ENCODE results near the gene LPXN.

Gene LPXN

GRCh38 chr11:58575377-58576020 lies at the start of gene LPXN:
Gene LPXN (minus strand): TSS chr11:58575856. CDS start chr11:58575772, 84 bp downstream.
- Histone ChIP-seq H3K27ac (ENCODE audit: low read depth, low read length, poor library complexity, severe bottlenecking) (peak within 1 kb of the TSS; percentile 99), H3K36me3 (ENCODE audit: insufficient read depth, low read length) (peaks cover 16% of the 10 kb centered on the region), H3K4me1 (ENCODE audit: insufficient read depth, low read length, severe bottlenecking) (peaks cover 46% of the 10 kb centered on the region), H3K9me2 (ENCODE audit: low read depth, low read length) (no peaks in the 10 kb centered on the region), H3K27me3 (ENCODE audit: insufficient read depth, low read length) (no peaks in the 10 kb centered on the region), H3K4me2 (ENCODE audit: low read length) (peak within 1 kb of the TSS; percentile 95), H3K79me2 (ENCODE audit: insufficient read depth, low read length) (peaks cover 60% of the 10 kb centered on the region), H3K9ac (ENCODE audit: low read length) (peak within 1 kb of the TSS; percentile 92), H3K9me3 (ENCODE audit: low read length) (no peaks in the 10 kb centered on the region), H3K4me3 (ENCODE audit: low read depth, low read length, poor library complexity, severe bottlenecking) (peak within 1 kb of the TSS; percentile 73), H3F3A (ENCODE audit: insufficient read depth, low read length) (0 out of 2 replicates have a peak, but pooled peaks cover 3% of the 10 kb centered on the region), H4K20me1 (ENCODE audit: insufficient read depth, low read length) (no peaks in the 10 kb centered on the region), H2AFZ (ENCODE audit: low read length) (no peak within 1 kb of the TSS)
- peak; percentile 29; the same call in 1 of the 2 replicates for TF ChIP-seq CTCF (IDR thresholded peaks at IDR 0.05; ENCODE audit: low read length)
- TF ChIP-seq EZH2 (IDR thresholded peaks at IDR 0.05; ENCODE audit: borderline replicate concordance, low read length), result no peak

GRCh38 chr11:58625086-58625485 lies 49.4 kb upstream of the LPXN start:
- Histone ChIP-seq H3K79me2 (ENCODE audit: insufficient read depth, low read length) (no peaks in the 10 kb centered on the region), H3K9ac (ENCODE audit: low read length) (no peak overlapping the region), H3K4me3 (ENCODE audit: low read depth, low read length, poor library complexity, severe bottlenecking) (no peak overlapping the region), H2AFZ (ENCODE audit: low read length) (no peak overlapping the region), H3K36me3 (ENCODE audit: insufficient read depth, low read length) (peaks cover 65% of the 10 kb centered on the region), H3K9me3 (ENCODE audit: low read length) (no peaks in the 10 kb centered on the region), H4K20me1 (ENCODE audit: insufficient read depth, low read length) (no peaks in the 10 kb centered on the region), H3K27me3 (ENCODE audit: insufficient read depth, low read length) (no peaks in the 10 kb centered on the region), H3K9me2 (ENCODE audit: low read depth, low read length) (no peaks in the 10 kb centered on the region), H3K4me1 (ENCODE audit: insufficient read depth, low read length, severe bottlenecking) (no peaks in the 10 kb centered on the region), H3K27ac (ENCODE audit: low read depth, low read length, poor library complexity, severe bottlenecking) (no peak overlapping the region), H3F3A (ENCODE audit: insufficient read depth, low read length) (no peaks in the 10 kb centered on the region), H3K4me2 (ENCODE audit: low read length) (no peak overlapping the region)
- TF ChIP-seq EZH2 (IDR thresholded peaks at IDR 0.05; ENCODE audit: borderline replicate concordance, low read length) (no peak), CTCF (IDR thresholded peaks at IDR 0.05; ENCODE audit: low read length) (no peak)

GRCh38 chr11:58622344-58622743 lies 46.7 kb upstream of the LPXN start, which contains the start of gene CNTF:
Gene CNTF (plus strand): TSS chr11:58622665. CDS start chr11:58622753, 88 bp downstream.
- peaks cover 93% of the 10 kb centered on the region for H3K36me3 ChIP-seq (ENCODE audit: insufficient read depth, low read length)

More at GRCh38 chr11:58622344-58622743, 46.7 kb upstream of the LPXN start, which contains the start of gene CNTF:
- H3K9ac ChIP-seq (ENCODE audit: low read length), result no peak within 1 kb of the TSS
- no peak within 1 kb of the TSS for H3K27ac ChIP-seq (ENCODE audit: low read depth, low read length, poor library complexity, severe bottlenecking)
- H3K9me3 ChIP-seq (ENCODE audit: low read length), result no peaks in the 10 kb centered on the region
- H3K79me2 ChIP-seq (ENCODE audit: insufficient read depth, low read length), result no peaks in the 10 kb centered on the region
- no peaks in the 10 kb centered on the region for H3K9me2 ChIP-seq (ENCODE audit: low read depth, low read length)
- H3K4me3 ChIP-seq (ENCODE audit: low read depth, low read length, poor library complexity, severe bottlenecking), result no peak within 1 kb of the TSS
- H3F3A ChIP-seq (ENCODE audit: insufficient read depth, low read length), result no peaks in the 10 kb centered on the region
- no peaks in the 10 kb centered on the region for H3K27me3 ChIP-seq (ENCODE audit: insufficient read depth, low read length)
- no peak within 1 kb of the TSS for H2AFZ ChIP-seq (ENCODE audit: low read length)
- no peaks in the 10 kb centered on the region for H4K20me1 ChIP-seq (ENCODE audit: insufficient read depth, low read length)
- H3K4me1 ChIP-seq (ENCODE audit: insufficient read depth, low read length, severe bottlenecking), result no peaks in the 10 kb centered on the region
- H3K4me2 ChIP-seq (ENCODE audit: low read length), result no peak within 1 kb of the TSS
- TF ChIP-seq EZH2 (IDR thresholded peaks at IDR 0.05; ENCODE audit: borderline replicate concordance, low read length) (no peak), CTCF (IDR thresholded peaks at IDR 0.05; ENCODE audit: low read length) (no peak)

Data from OCI-LY1 (cell line).